LNCAP (cell line): ENCODE data around the gene PPP1R3G.

Source experiments
- CTCF ChIP-seq: fragments of 450-650 bp; IDR thresholded peaks from 2 replicates; pipeline ENCODE4 v1.5.1; 2017; ENCODE audit warnings: mild to moderate bottlenecking

Gene PPP1R3G

DNA sequence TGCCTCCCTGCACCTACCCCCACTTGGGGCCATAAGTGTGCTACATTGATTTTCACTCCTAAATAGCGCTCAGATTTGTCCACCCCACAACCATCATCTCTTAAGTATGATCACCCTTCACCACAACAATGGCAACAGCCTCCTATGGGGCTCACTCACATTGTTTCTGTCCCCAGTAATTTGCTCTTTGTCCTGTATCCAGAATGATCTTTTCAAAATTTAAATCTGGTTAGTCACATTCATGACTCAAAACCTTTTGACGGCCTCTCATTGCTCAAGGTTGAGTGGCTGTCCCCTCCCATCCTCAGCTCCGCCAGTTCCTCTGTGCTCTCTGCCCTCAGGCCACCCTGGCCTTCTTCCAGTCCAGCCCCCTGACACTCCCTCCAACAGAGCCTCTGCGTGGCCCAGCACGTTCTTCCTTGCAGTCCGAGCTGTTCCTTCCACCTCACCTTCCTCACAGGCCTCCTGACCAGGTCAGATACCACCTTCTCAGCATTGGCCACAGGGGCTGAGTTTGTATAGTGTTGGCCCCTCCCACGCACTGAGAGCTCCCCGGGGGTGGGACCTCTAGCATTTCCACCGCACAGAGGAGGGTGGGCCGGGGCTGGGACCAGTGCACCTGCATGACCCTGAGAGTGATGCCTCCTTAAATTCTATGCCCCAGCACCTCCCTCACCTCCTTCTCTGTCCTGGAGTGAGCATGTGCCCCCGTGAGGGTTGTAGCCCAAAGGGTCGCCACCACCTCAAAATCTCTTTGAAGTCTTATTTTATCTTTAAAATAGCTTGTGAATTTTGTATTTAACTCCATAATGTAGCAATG lies 2.4 kb upstream of the PPP1R3G start:
- TF ChIP-seq CTCF: no peak

- TF ChIP-seq CTCF: no peak
Measured at GRCh38 chr6:5083307-5083583, 1.9 kb upstream of the PPP1R3G start.

- no peak for TF ChIP-seq CTCF
Measured at GRCh38 chr6:5083813-5084359, 1.3 kb upstream of the PPP1R3G start.

GRCh38 chr6:5084360-5084780 lies 771 bp upstream of the PPP1R3G start:
- TF ChIP-seq CTCF: no peak

DNA sequence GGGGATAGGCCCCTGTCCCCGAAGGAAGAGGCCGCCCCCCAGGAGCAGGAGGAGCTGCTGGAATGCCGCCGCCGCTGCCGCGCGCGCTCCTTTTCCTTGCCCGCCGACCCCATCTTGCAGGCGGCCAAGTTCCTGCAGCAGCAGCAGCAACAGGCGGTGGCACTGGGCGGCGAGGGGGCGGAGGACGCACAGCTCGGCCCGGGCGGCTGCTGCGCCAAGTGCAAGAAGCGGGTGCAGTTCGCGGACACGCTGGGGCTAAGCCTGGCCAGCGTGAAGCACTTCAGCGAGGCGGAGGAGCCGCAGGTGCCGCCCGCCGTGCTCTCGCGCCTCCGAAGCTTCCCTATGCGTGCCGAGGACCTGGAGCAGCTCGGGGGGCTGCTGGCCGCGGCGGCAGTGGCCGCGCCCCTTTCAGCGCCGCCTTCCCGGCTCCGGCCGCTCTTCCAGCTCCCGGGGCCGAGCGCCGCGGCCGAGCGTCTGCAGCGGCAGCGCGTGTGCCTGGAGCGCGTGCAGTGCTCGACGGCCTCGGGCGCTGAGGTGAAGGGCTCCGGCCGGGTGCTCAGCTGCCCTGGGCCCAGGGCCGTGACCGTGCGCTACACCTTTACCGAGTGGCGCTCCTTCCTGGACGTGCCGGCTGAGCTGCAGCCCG lies 630 bp downstream of the PPP1R3G start:
- no peak for TF ChIP-seq CTCF

DNA sequence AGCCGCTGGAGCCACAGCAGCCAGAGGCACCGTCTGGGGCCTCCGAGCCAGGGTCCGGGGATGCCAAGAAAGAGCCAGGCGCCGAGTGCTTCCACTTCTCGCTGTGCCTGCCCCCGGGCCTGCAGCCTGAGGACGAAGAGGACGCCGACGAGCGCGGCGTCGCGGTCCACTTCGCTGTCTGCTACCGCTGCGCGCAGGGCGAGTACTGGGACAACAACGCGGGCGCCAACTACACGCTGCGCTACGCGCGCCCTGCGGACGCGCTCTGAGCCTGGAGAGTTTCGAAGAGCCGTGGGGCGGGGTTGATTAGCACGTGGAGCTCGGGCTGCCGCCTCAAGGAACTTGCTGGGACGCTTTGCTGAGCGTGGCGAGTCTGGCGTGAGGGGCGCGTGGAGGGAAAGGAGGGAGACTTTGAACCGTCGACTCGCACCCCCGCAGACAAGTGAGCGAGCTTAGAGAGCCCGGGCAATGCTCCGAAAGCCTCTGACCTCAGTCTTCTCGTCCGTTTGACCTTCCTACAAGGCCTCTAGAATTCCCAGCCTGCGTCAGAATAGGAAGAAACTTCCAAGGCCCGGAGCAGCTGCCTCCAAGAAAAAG lies 1.3 kb downstream of the PPP1R3G start:
- TF ChIP-seq CTCF: no peak

DNA sequence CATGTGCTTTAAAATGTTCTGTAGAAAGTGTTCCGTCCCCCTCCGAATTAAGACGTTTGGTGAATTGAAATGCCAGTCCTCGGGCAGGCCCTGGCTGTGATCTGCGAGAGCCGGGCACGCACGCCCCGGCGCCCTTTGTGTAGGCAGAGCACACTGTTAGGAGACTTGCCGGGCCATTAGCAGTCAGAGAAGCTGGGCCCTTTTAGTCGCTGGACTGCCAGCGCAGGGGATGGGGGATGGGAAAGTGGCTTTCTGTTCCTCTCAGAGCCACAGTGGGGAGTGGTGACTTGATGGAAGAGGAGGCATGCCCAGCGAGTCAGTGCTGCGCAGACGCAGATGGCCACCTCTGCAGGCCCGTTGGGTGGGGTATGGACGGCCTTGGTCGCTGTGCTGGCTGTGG lies 2.2 kb downstream of the PPP1R3G start:
- TF ChIP-seq CTCF: no peak
